ENCODE measurements around the gene ZNF462.
"Not testable (repeated sequence)": the region's sequence is repeated elsewhere in the genome, so short reads cannot be mapped to it uniquely, and the experiment has no call there.

The ZNF462 gene

GRCh38 chr9:106976772-106977171 lies 113.8 kb downstream of the ZNF462 start:
- no peaks in the 10 kb centered on the region for H3K27me3 ChIP-seq (ENCODE audit: control insufficient read depth in 1 of 2, insufficient read depth in 2 of 2, low read length in 2 of 2)
- H3K9ac ChIP-seq (ENCODE audit: low read length in 2 of 2): no peak overlapping the region
- H3K9me3 ChIP-seq (ENCODE audit: control insufficient read depth in 2 of 2, low read length in 2 of 2): no peaks in the 10 kb centered on the region
- H3K36me3 ChIP-seq (ENCODE audit: control insufficient read depth in 2 of 2, insufficient read depth in 2 of 2, low read length in 2 of 2): peaks cover 47 to 55% of the 10 kb centered on the region in 2 donors
- H3K4me3 ChIP-seq (ENCODE audit: low read length in 2 of 2): no peak overlapping the region
- H3K4me1 ChIP-seq (ENCODE audit: control insufficient read depth, insufficient read depth, low read length): no peaks in the 10 kb centered on the region
- no peak overlapping the region for H3K27ac ChIP-seq (ENCODE audit: low read length)

GRCh38 chr9:106980551-106981101 lies 117.7 kb downstream of the ZNF462 start:
- H3K9ac ChIP-seq (ENCODE audit: low read length in 2 of 2): no peak overlapping the region
- no peak overlapping the region for H3K27ac ChIP-seq (ENCODE audit: low read length)
- no peaks in the 10 kb centered on the region for H3K4me1 ChIP-seq (ENCODE audit: control insufficient read depth, insufficient read depth, low read length)
- H3K4me3 ChIP-seq (ENCODE audit: low read length in 2 of 2): no peak overlapping the region
- H3K27me3 ChIP-seq (ENCODE audit: control insufficient read depth in 1 of 2, insufficient read depth in 2 of 2, low read length in 2 of 2): no peaks in the 10 kb centered on the region
- no peaks in the 10 kb centered on the region for H3K9me3 ChIP-seq (ENCODE audit: control insufficient read depth in 2 of 2, low read length in 2 of 2)
- H3K36me3 ChIP-seq (ENCODE audit: control insufficient read depth in 2 of 2, insufficient read depth in 2 of 2, low read length in 2 of 2): peaks cover 32 to 38% of the 10 kb centered on the region in 2 donors

- Histone ChIP-seq H3K36me3 (ENCODE audit: control insufficient read depth in 2 of 2, insufficient read depth in 2 of 2, low read length in 2 of 2) (peaks cover 24 to 33% of the 10 kb centered on the region in 2 donors), H3K27me3 (ENCODE audit: control insufficient read depth in 1 of 2, insufficient read depth in 2 of 2, low read length in 2 of 2) (no peaks in the 10 kb centered on the region), H3K27ac (ENCODE audit: low read length) (no peak overlapping the region), H3K9ac (ENCODE audit: low read length in 2 of 2) (no peak overlapping the region), H3K4me1 (ENCODE audit: control insufficient read depth, insufficient read depth, low read length) (no peaks in the 10 kb centered on the region), H3K4me3 (ENCODE audit: low read length in 2 of 2) (no peak overlapping the region), H3K9me3 (ENCODE audit: control insufficient read depth in 2 of 2, low read length in 2 of 2) (no peaks in the 10 kb centered on the region)
Observed at GRCh38 chr9:106981396-106982287, 118.7 kb downstream of the ZNF462 start.

- Histone ChIP-seq H3K27me3 (ENCODE audit: control insufficient read depth in 1 of 2, insufficient read depth in 2 of 2, low read length in 2 of 2) (no peaks in the 10 kb centered on the region), H3K9me3 (ENCODE audit: control insufficient read depth in 2 of 2, low read length in 2 of 2) (no peaks in the 10 kb centered on the region), H3K4me1 (ENCODE audit: control insufficient read depth, insufficient read depth, low read length) (no peaks in the 10 kb centered on the region), H3K27ac (ENCODE audit: low read length) (no peak overlapping the region), H3K9ac (ENCODE audit: low read length in 2 of 2) (no peak overlapping the region), H3K36me3 (ENCODE audit: control insufficient read depth in 2 of 2, insufficient read depth in 2 of 2, low read length in 2 of 2) (peaks cover 16 to 25% of the 10 kb centered on the region in 2 donors), H3K4me3 (ENCODE audit: low read length in 2 of 2) (no peak overlapping the region)
Observed at GRCh38 chr9:106982636-106983035, 119.7 kb downstream of the ZNF462 start.

GRCh38 chr9:106983346-106983745 lies 120.4 kb downstream of the ZNF462 start:
- Histone ChIP-seq H3K9me3 (ENCODE audit: control insufficient read depth in 2 of 2, low read length in 2 of 2) (no peaks in the 10 kb centered on the region), H3K27ac (ENCODE audit: low read length) (no peak overlapping the region), H3K4me1 (ENCODE audit: control insufficient read depth, insufficient read depth, low read length) (no peaks in the 10 kb centered on the region), H3K27me3 (ENCODE audit: control insufficient read depth in 1 of 2, insufficient read depth in 2 of 2, low read length in 2 of 2) (no peaks in the 10 kb centered on the region), H3K4me3 (ENCODE audit: low read length in 2 of 2) (no peak overlapping the region), H3K9ac (ENCODE audit: low read length in 2 of 2) (no peak overlapping the region), H3K36me3 (ENCODE audit: control insufficient read depth in 2 of 2, insufficient read depth in 2 of 2, low read length in 2 of 2) (peaks cover 16 to 30% of the 10 kb centered on the region in 2 donors)

GRCh38 chr9:106989904-106990303 lies 126.9 kb downstream of the ZNF462 start:
- H3K27ac ChIP-seq (ENCODE audit: low read length); H3K9me3 ChIP-seq (ENCODE audit: control insufficient read depth in 2 of 2, low read length in 2 of 2); H3K9ac ChIP-seq (ENCODE audit: low read length in 2 of 2); H3K4me1 ChIP-seq (ENCODE audit: control insufficient read depth, insufficient read depth, low read length); H3K4me3 ChIP-seq (ENCODE audit: low read length in 2 of 2); H3K27me3 ChIP-seq (ENCODE audit: control insufficient read depth in 1 of 2, insufficient read depth in 2 of 2, low read length in 2 of 2): not testable (repeated sequence)
- peaks cover 9 to 25% of the 10 kb centered on the region in 2 donors for H3K36me3 ChIP-seq (ENCODE audit: control insufficient read depth in 2 of 2, insufficient read depth in 2 of 2, low read length in 2 of 2)

GRCh38 chr9:106992186-106992585 lies 129.2 kb downstream of the ZNF462 start:
- no peak overlapping the region for H3K27ac ChIP-seq (ENCODE audit: low read length)
- no peaks in the 10 kb centered on the region for H3K4me1 ChIP-seq (ENCODE audit: control insufficient read depth, insufficient read depth, low read length)
- no peaks in the 10 kb centered on the region for H3K27me3 ChIP-seq (ENCODE audit: control insufficient read depth in 1 of 2, insufficient read depth in 2 of 2, low read length in 2 of 2)
- H3K4me3 ChIP-seq (ENCODE audit: low read length in 2 of 2): no peak overlapping the region
- peaks cover 5 to 15% of the 10 kb centered on the region in 2 donors for H3K36me3 ChIP-seq (ENCODE audit: control insufficient read depth in 2 of 2, insufficient read depth in 2 of 2, low read length in 2 of 2)
- H3K9ac ChIP-seq (ENCODE audit: low read length in 2 of 2): no peak overlapping the region
- H3K9me3 ChIP-seq (ENCODE audit: control insufficient read depth in 2 of 2, low read length in 2 of 2): no peaks in the 10 kb centered on the region

- peaks cover 5 to 8% of the 10 kb centered on the region in 2 donors for H3K36me3 ChIP-seq (ENCODE audit: control insufficient read depth in 2 of 2, insufficient read depth in 2 of 2, low read length in 2 of 2)
- H3K4me3 ChIP-seq (ENCODE audit: low read length in 2 of 2): no peak overlapping the region
- no peaks in the 10 kb centered on the region for H3K27me3 ChIP-seq (ENCODE audit: control insufficient read depth in 1 of 2, insufficient read depth in 2 of 2, low read length in 2 of 2)
- no peaks in the 10 kb centered on the region for H3K4me1 ChIP-seq (ENCODE audit: control insufficient read depth, insufficient read depth, low read length)
- no peak overlapping the region for H3K27ac ChIP-seq (ENCODE audit: low read length)
- no peaks in the 10 kb centered on the region for H3K9me3 ChIP-seq (ENCODE audit: control insufficient read depth in 2 of 2, low read length in 2 of 2)
- H3K9ac ChIP-seq (ENCODE audit: low read length in 2 of 2): no peak overlapping the region
Observed at GRCh38 chr9:106993603-106994002, 130.6 kb downstream of the ZNF462 start.

- H3K9ac ChIP-seq (ENCODE audit: low read length in 2 of 2): no peak overlapping the region
- no peak overlapping the region for H3K27ac ChIP-seq (ENCODE audit: low read length)
- H3K4me1 ChIP-seq (ENCODE audit: control insufficient read depth, insufficient read depth, low read length): no peaks in the 10 kb centered on the region
- H3K36me3 ChIP-seq (ENCODE audit: control insufficient read depth in 2 of 2, insufficient read depth in 2 of 2, low read length in 2 of 2): peaks cover 4 to 5% of the 10 kb centered on the region in 2 donors
- H3K27me3 ChIP-seq (ENCODE audit: control insufficient read depth in 1 of 2, insufficient read depth in 2 of 2, low read length in 2 of 2): no peaks in the 10 kb centered on the region
- no peak overlapping the region for H3K4me3 ChIP-seq (ENCODE audit: low read length in 2 of 2)
- no peaks in the 10 kb centered on the region for H3K9me3 ChIP-seq (ENCODE audit: control insufficient read depth in 2 of 2, low read length in 2 of 2)
Observed at GRCh38 chr9:106994463-106994862, 131.5 kb downstream of the ZNF462 start.

GRCh38 chr9:107000218-107000617 lies 137.3 kb downstream of the ZNF462 start:
- H3K4me3 ChIP-seq (ENCODE audit: low read length in 2 of 2): no peak overlapping the region
- no peaks in the 10 kb centered on the region for H3K4me1 ChIP-seq (ENCODE audit: control insufficient read depth, insufficient read depth, low read length)
- H3K9me3 ChIP-seq (ENCODE audit: control insufficient read depth in 2 of 2, low read length in 2 of 2): no peaks in the 10 kb centered on the region
- H3K36me3 ChIP-seq (ENCODE audit: control insufficient read depth in 2 of 2, insufficient read depth in 2 of 2, low read length in 2 of 2): peaks cover 12 to 18% of the 10 kb centered on the region in 2 donors
- no peak overlapping the region for H3K9ac ChIP-seq (ENCODE audit: low read length in 2 of 2)
- no peaks in the 10 kb centered on the region for H3K27me3 ChIP-seq (ENCODE audit: control insufficient read depth in 1 of 2, insufficient read depth in 2 of 2, low read length in 2 of 2)
- no peak overlapping the region for H3K27ac ChIP-seq (ENCODE audit: low read length)

GRCh38 chr9:107005201-107005600 lies 142.2 kb downstream of the ZNF462 start:
- Histone ChIP-seq H3K27ac (ENCODE audit: low read length) (no peak overlapping the region), H3K36me3 (ENCODE audit: control insufficient read depth in 2 of 2, insufficient read depth in 2 of 2, low read length in 2 of 2) (peaks cover 40 to 48% of the 10 kb centered on the region in 2 donors), H3K4me1 (ENCODE audit: control insufficient read depth, insufficient read depth, low read length) (no peaks in the 10 kb centered on the region), H3K9ac (ENCODE audit: low read length in 2 of 2) (no peak overlapping the region), H3K4me3 (ENCODE audit: low read length in 2 of 2) (no peak overlapping the region), H3K27me3 (ENCODE audit: control insufficient read depth in 1 of 2, insufficient read depth in 2 of 2, low read length in 2 of 2) (no peaks in the 10 kb centered on the region), H3K9me3 (ENCODE audit: control insufficient read depth in 2 of 2, low read length in 2 of 2) (no peaks in the 10 kb centered on the region)

Data from stomach smooth muscle (tissue), 2 donors.